Endothelial cell of umbilical vein (primary cell): ENCODE results near the gene CDH2. TPM values are rescaled to one million over a fixed set of nuclear protein-coding genes. Genes with fewer than 3 reads are reported as not detected.

Experiments
- BruUV-seq: library from RNA; stranded (reverse); fragments of 400-500 nt; replicated peaks from 2 replicates; lab custom pipeline; 2021; lab: Mats Ljungman, UMichigan
- CTCF ChIA-PET: fragments of 300-600, 350-600 bp; sonication (Branson Sonifier 250); formaldehyde crosslinking; loops from one replicate; lab custom pipeline; 2021; ENCODE audit warnings: antibody characterized with exemption, inconsistent platforms; lab: Charles Lee
- POLR2A ChIA-PET: fragments of 300-600, 350-600 bp; sonication (Branson Sonifier 250); formaldehyde crosslinking; loops from one replicate; lab custom pipeline; 2021; ENCODE audit warnings: antibody characterized with exemption, inconsistent platforms; lab: Charles Lee
- DNase-seq: peaks from one replicate; pipeline ENCODE4 v3.0.0-alpha.2; 2011; ENCODE audit warnings: low read depth, low spot score
- FAIRE-seq: peaks from 2 replicates; lab custom pipeline; 2011; peaks lifted over from hg19 to GRCh38; lab: Jason Lieb, UNC
- H2AFZ ChIP-seq: 2 replicates; pipeline ENCODE4 v1.6.0; 2012; ENCODE audit warnings: low read depth, low read length, control low read depth, inconsistent platforms
- H3K27ac ChIP-seq: 2 replicates; pipeline ENCODE4 v1.5.1; 2011; ENCODE audit warnings: low read depth, mild to moderate bottlenecking, control low read depth, low read length, moderate library complexity; ENCODE audit not compliant: insufficient read depth
- H3K27me3 ChIP-seq, 2 experiments: 2 replicates each; pipeline versions ENCODE4 v1.6.0 to v1.6.1; 2011; ENCODE audit warnings: low read length in 2 of 2, mixed read lengths in 1 of 2; ENCODE audit not compliant: control insufficient read depth in 2 of 2, insufficient read depth in 2 of 2
- H3K36me3 ChIP-seq, 2 experiments: 2 replicates in 1 of 2; 3 replicates in 1 of 2; pipeline ENCODE4 v1.5.1; 2011; ENCODE audit warnings: low read length in 2 of 2, mild to moderate bottlenecking in 1 of 2, moderate library complexity in 1 of 2; ENCODE audit not compliant: control insufficient read depth in 2 of 2, insufficient read depth in 2 of 2; ENCODE audit errors: extremely low read depth in 1 of 2
- H3K4me1 ChIP-seq: 3 replicates; pipeline ENCODE4 v1.5.1; 2011; ENCODE audit warnings: mild to moderate bottlenecking, low read length; ENCODE audit not compliant: control insufficient read depth, insufficient read depth; ENCODE audit errors: extremely low read depth
- H3K4me2 ChIP-seq: 2 replicates; pipeline ENCODE4 v1.6.1; 2011; ENCODE audit warnings: low read length, control low read depth, mixed read lengths; ENCODE audit not compliant: insufficient read depth
- H3K4me3 ChIP-seq, 3 experiments: fragments of 200-600 bp in 1 of 3; sonication (generic), shearing (Covaris generic) in 1 of 3; replicated peaks in 1 of 3; 2 replicates each; pipeline ENCODE4 v1.5.1; 2011 to 2016; ENCODE audit warnings: control low read depth in 3 of 3, low read length in 3 of 3, mild to moderate bottlenecking in 2 of 3, inconsistent platforms in 1 of 3, low read depth in 1 of 3, moderate library complexity in 1 of 3; ENCODE audit not compliant: insufficient read depth in 1 of 3
- H3K79me2 ChIP-seq: 2 replicates; pipeline ENCODE4 v1.6.0; 2012; ENCODE audit warnings: low read length, inconsistent platforms; ENCODE audit not compliant: control insufficient read depth, insufficient read depth
- H3K9ac ChIP-seq: replicated peaks from 2 replicates; pipeline ENCODE3; 2011; ENCODE audit warnings: low read length, control low read depth; ENCODE audit not compliant: insufficient read depth; ENCODE audit errors: extremely low read depth
- H3K9me1 ChIP-seq: replicated peaks from 3 replicates; pipeline ENCODE4 v1.6.0; 2011; ENCODE audit warnings: mild to moderate bottlenecking, low read length; ENCODE audit not compliant: control insufficient read depth, insufficient read depth; ENCODE audit errors: extremely low read depth
- H3K9me3 ChIP-seq: replicated peaks from 2 replicates; pipeline ENCODE4 v1.5.1; 2012; ENCODE audit warnings: low read length, inconsistent platforms; ENCODE audit not compliant: control insufficient read depth, insufficient read depth
- H4K20me1 ChIP-seq: replicated peaks from 2 replicates; pipeline ENCODE3; 2011; ENCODE audit warnings: mild to moderate bottlenecking, low read length; ENCODE audit not compliant: control insufficient read depth, insufficient read depth; ENCODE audit errors: extremely low read depth
- EZH2 ChIP-seq: IDR thresholded peaks from 2 replicates; pipeline ENCODE4 v1.6.1; 2012; ENCODE audit warnings: borderline replicate concordance, low read depth, mild to moderate bottlenecking, moderate library complexity, low read length, inconsistent platforms; ENCODE audit not compliant: severe bottlenecking
- FOS ChIP-seq: IDR thresholded peaks from 2 replicates; pipeline ENCODE4 v1.6.1; 2011; ENCODE audit warnings: mild to moderate bottlenecking, low read length, moderate library complexity, borderline replicate concordance; ENCODE audit not compliant: insufficient read depth
- GATA2 ChIP-seq: IDR thresholded peaks from 2 replicates; pipeline ENCODE4 v1.7.0; 2011; ENCODE audit warnings: low read depth, mild to moderate bottlenecking, moderate library complexity, mixed read lengths, low read length; ENCODE audit not compliant: insufficient read length, insufficient read depth
- JUN ChIP-seq: IDR thresholded peaks from 2 replicates; pipeline ENCODE4 v1.6.1; 2011; ENCODE audit warnings: borderline replicate concordance, low read depth; ENCODE audit not compliant: insufficient read length, insufficient read depth
- MYC ChIP-seq: IDR thresholded peaks from one replicate; pipeline ENCODE4 v1.6.1; 2011; ENCODE audit warnings: mild to moderate bottlenecking, low read depth, low read length
- POLR2A ChIP-seq: IDR thresholded peaks from 2 replicates; pipeline ENCODE4 v1.6.1; 2012; ENCODE audit warnings: low read depth, mild to moderate bottlenecking, control low read depth, low read length
- POLR2AphosphoS5 ChIP-seq: IDR thresholded peaks from 2 replicates; pipeline ENCODE4 v1.6.1; 2012; ENCODE audit warnings: low read depth, mild to moderate bottlenecking, control low read depth, low read length, moderate library complexity; ENCODE audit not compliant: insufficient read depth
- dilution Hi-C: fragments of 300-500 bp; cut with MboI; formaldehyde crosslinking; loops from one replicate; pipeline ENCODE4 v1.15.0; 2019; ENCODE audit warnings: low sequenced_read_pairs; ENCODE audit not compliant: extremely low pct_ligation_motif_present
- intact Hi-C: fragments of 100-400 bp; cut with micrococcal nuclease; formaldehyde crosslinking; loops from one replicate; pipeline ENCODE4 v1.10.0; 2022
- polyA plus RNA-seq, 4 experiments: library from polyadenylated mRNA; depleted of rRNA in 3 of 4; stranded (reverse) in 3 of 4; unstranded in 1 of 4; fragments of >200 nt; gene quantifications; 2 replicates each; pipeline versions ENCODE4 v1.2.1 to v1.2.3, GENCODE V29; 2011 to 2012; ENCODE audit warnings: missing spikeins in 1 of 4
- total RNA-seq: library from RNA; stranded (reverse); gene quantifications from 2 replicates; pipeline ENCODE4 v1.2.3, GENCODE V29; 2021
- TF ChIP-seq, protein P1 (sequence below): IDR thresholded peaks from 2 replicates; pipeline ENCODE4 v1.6.1; 2011; ENCODE audit not compliant: insufficient read depth, insufficient read length
- TF ChIP-seq, protein P2 (sequence below), 2 donors: IDR thresholded peaks; 1 replicate in 1 of 2; 2 replicates in 1 of 2; pipeline ENCODE4 v1.5.1; 2011; ENCODE audit warnings: low read length in 2 of 2, mild to moderate bottlenecking in 2 of 2, moderate library complexity in 2 of 2, control low read depth in 1 of 2, inconsistent platforms in 1 of 2, low read depth in 1 of 2; ENCODE audit not compliant: insufficient read depth in 1 of 2; ENCODE audit errors: extremely low read depth in 1 of 2

The CDH2 gene
- total and polyA plus RNA-seq, 2 donors (not counting 3 experiments of a cell fraction or from before 2014, with no cell fraction given): 37.6 to 59.5 TPM

DNA sequence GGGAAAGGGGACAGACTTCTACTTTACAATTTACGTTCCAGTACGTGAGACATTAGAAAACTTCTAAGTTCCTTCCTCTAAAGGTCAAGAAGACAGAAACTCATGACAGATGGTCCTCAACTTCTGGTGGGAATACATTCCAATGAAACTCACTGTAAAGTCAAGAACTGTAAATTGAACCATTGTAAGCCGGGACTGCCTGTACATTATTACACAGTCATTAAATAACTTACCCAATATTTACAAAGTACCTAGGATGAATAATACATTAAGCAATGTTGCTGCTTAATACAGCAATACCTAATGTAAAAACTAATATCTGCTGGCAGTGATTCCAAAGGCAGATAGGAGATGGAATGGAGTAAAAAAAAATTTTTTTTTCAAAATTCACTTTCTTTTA, 51.9 kb downstream of the CDH2 start:
- Histone ChIP-seq H3K4me2 (no peak overlapping the region), H3K9ac (no peak overlapping the region), H4K20me1 (peaks cover 2% of the 10 kb centered on the region), H3K27me3 (no peaks in the 10 kb centered on the region), H3K27ac (no peak overlapping the region), H3K79me2 (peaks cover 24% of the 10 kb centered on the region), H2AFZ (no peak overlapping the region), H3K4me1 (no peaks in the 10 kb centered on the region), H3K36me3 (no peaks in the 10 kb centered on the region), H3K9me3 (no peaks in the 10 kb centered on the region), H3K9me1 (no peaks in the 10 kb centered on the region), H3K4me3 (no peak overlapping the region)
- ChIA-PET POLR2A (no interaction called here), CTCF (no interaction called here)
- intact Hi-C loops: no loop called here
- BruUV-seq: no TSS peak
- DNase-seq: no peak
- dilution Hi-C loops: no loop called here
- no peak for FAIRE-seq
- no peak for TF ChIP-seq GATA2
- no peak for TF ChIP-seq POLR2AphosphoS5
- TF ChIP-seq, protein P1, sequence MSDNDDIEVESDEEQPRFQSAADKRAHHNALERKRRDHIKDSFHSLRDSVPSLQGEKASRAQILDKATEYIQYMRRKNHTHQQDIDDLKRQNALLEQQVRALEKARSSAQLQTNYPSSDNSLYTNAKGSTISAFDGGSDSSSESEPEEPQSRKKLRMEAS: no peak
- no peak for TF ChIP-seq POLR2A
- TF ChIP-seq MYC: no peak
- TF ChIP-seq FOS: no peak
- TF ChIP-seq, protein P2, sequence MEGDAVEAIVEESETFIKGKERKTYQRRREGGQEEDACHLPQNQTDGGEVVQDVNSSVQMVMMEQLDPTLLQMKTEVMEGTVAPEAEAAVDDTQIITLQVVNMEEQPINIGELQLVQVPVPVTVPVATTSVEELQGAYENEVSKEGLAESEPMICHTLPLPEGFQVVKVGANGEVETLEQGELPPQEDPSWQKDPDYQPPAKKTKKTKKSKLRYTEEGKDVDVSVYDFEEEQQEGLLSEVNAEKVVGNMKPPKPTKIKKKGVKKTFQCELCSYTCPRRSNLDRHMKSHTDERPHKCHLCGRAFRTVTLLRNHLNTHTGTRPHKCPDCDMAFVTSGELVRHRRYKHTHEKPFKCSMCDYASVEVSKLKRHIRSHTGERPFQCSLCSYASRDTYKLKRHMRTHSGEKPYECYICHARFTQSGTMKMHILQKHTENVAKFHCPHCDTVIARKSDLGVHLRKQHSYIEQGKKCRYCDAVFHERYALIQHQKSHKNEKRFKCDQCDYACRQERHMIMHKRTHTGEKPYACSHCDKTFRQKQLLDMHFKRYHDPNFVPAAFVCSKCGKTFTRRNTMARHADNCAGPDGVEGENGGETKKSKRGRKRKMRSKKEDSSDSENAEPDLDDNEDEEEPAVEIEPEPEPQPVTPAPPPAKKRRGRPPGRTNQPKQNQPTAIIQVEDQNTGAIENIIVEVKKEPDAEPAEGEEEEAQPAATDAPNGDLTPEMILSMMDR (IDR thresholded peaks at IDR 0.05; ENCODE audit: extremely low read depth in 1 of 2, insufficient read depth in 1 of 2, low read depth in 1 of 2, low read length in 2 of 2): no peak
- no peak for TF ChIP-seq EZH2
- no peak for TF ChIP-seq JUN
